H9 (cell line): ENCODE data around the gene MID1. TPM values are rescaled to one million over a fixed set of nuclear protein-coding genes. Genes with fewer than 3 reads are reported as not detected.

Source experiments
- DNase-seq: peaks from one replicate; pipeline ENCODE4 v3.0.0-alpha.2; 2017
- H2AFZ ChIP-seq: one replicate; pipeline ENCODE4 v1.6.1; 2013; ENCODE audit warnings: mild to moderate bottlenecking, low read length, control low read depth, moderate library complexity
- H2AK5ac ChIP-seq: 2 replicates; pipeline ENCODE4 v1.6.1; 2013; ENCODE audit warnings: low read length, control low read depth, mixed read lengths; ENCODE audit not compliant: insufficient read length
- H2BK120ac ChIP-seq: one replicate; pipeline ENCODE4 v1.6.1; 2013; ENCODE audit warnings: low read depth, mild to moderate bottlenecking, low read length, control low read depth, inconsistent platforms; ENCODE audit not compliant: poor library complexity, severe bottlenecking
- H2BK12ac ChIP-seq: 2 replicates; pipeline ENCODE4 v1.6.1; 2013; ENCODE audit warnings: low read length, control low read depth, mixed read lengths, low read depth; ENCODE audit not compliant: insufficient read length
- H2BK15ac ChIP-seq: 2 replicates; pipeline ENCODE4 v1.6.1; 2013; ENCODE audit warnings: low read depth, low read length, control low read depth
- H2BK20ac ChIP-seq: one replicate; pipeline ENCODE4 v1.6.1; 2013; ENCODE audit warnings: low read depth, mild to moderate bottlenecking, low read length, control low read depth, inconsistent platforms; ENCODE audit not compliant: poor library complexity, severe bottlenecking
- H2BK5ac ChIP-seq: 2 replicates; pipeline ENCODE4 v1.6.1; 2013; ENCODE audit warnings: low read length, control low read depth, mixed read lengths; ENCODE audit not compliant: insufficient read length
- H3K14ac ChIP-seq: 2 replicates; pipeline ENCODE4 v1.6.1; 2013; ENCODE audit warnings: low read length, control low read depth; ENCODE audit not compliant: insufficient read depth
- H3K18ac ChIP-seq: 2 replicates; pipeline ENCODE4 v1.6.1; 2013; ENCODE audit warnings: low read depth, mild to moderate bottlenecking, mixed read lengths, low read length, control low read depth; ENCODE audit not compliant: insufficient read length
- H3K23ac ChIP-seq: 2 replicates; pipeline ENCODE4 v1.6.1; 2013; ENCODE audit warnings: low read length, control low read depth, mixed read lengths, low read depth; ENCODE audit not compliant: insufficient read length
- H3K23me2 ChIP-seq: 2 replicates; pipeline ENCODE4 v1.6.1; 2013; ENCODE audit warnings: low read depth, mild to moderate bottlenecking, mixed read lengths, low read length, control low read depth; ENCODE audit not compliant: insufficient read length, poor library complexity, severe bottlenecking
- H3K27ac ChIP-seq: 2 replicates; pipeline ENCODE4 v1.5.1; 2013; ENCODE audit warnings: low read length, control low read depth, mixed read lengths, low read depth; ENCODE audit not compliant: insufficient read length
- H3K27me3 ChIP-seq: 2 replicates; pipeline ENCODE4 v1.6.1; 2013; ENCODE audit warnings: low read length, control low read depth, inconsistent platforms; ENCODE audit not compliant: insufficient read depth
- H3K4ac ChIP-seq: 2 replicates; pipeline ENCODE4 v1.6.1; 2013; ENCODE audit warnings: low read depth, mild to moderate bottlenecking, control low read depth, inconsistent platforms, low read length, moderate library complexity
- H3K4me1 ChIP-seq: 2 replicates; pipeline ENCODE4 v1.6.1; 2013; ENCODE audit warnings: low read length, control low read depth, inconsistent platforms; ENCODE audit not compliant: insufficient read depth
- H3K4me2 ChIP-seq: 2 replicates; pipeline ENCODE4 v1.6.1; 2013; ENCODE audit warnings: low read length, control low read depth, mixed read lengths; ENCODE audit not compliant: insufficient read length, insufficient read depth
- H3K56ac ChIP-seq: 2 replicates; pipeline ENCODE4 v1.6.1; 2013; ENCODE audit warnings: low read depth, mild to moderate bottlenecking, mixed read lengths, low read length, control low read depth; ENCODE audit not compliant: insufficient read length
- H3K79me1 ChIP-seq: 2 replicates; pipeline ENCODE4 v1.6.1; 2013; ENCODE audit warnings: low read depth, mild to moderate bottlenecking, moderate library complexity, low read length, control low read depth, inconsistent platforms; ENCODE audit not compliant: insufficient read depth, poor library complexity, severe bottlenecking
- H3K79me2 ChIP-seq: 2 replicates; pipeline ENCODE4 v1.6.1; 2013; ENCODE audit warnings: low read length, control low read depth, inconsistent platforms; ENCODE audit not compliant: insufficient read depth
- H3K9ac ChIP-seq: 2 replicates; pipeline ENCODE4 v1.6.1; 2013; ENCODE audit warnings: low read length, control low read depth, mixed read lengths; ENCODE audit not compliant: insufficient read length; ENCODE audit errors: extremely low read depth
- H3K9me3 ChIP-seq: one replicate; pipeline ENCODE4 v1.6.1; 2013; ENCODE audit warnings: low read depth, low read length, inconsistent platforms; ENCODE audit not compliant: control insufficient read depth
- H3T11ph ChIP-seq: one replicate; pipeline ENCODE4 v1.6.1; 2013; ENCODE audit warnings: mild to moderate bottlenecking, low read length, control low read depth, inconsistent platforms
- H4K20me1 ChIP-seq: one replicate; pipeline ENCODE4 v1.6.1; 2013; ENCODE audit not compliant: control insufficient read depth, insufficient read length, insufficient read depth
- H4K5ac ChIP-seq: 2 replicates; pipeline ENCODE4 v1.6.1; 2013; ENCODE audit warnings: low read depth, mild to moderate bottlenecking, mixed read lengths, low read length, control low read depth; ENCODE audit not compliant: insufficient read length
- H4K8ac ChIP-seq: replicated peaks from 2 replicates; pipeline ENCODE4 v1.6.1; 2013; ENCODE audit warnings: low read length, control low read depth, mixed read lengths, low read depth; ENCODE audit not compliant: insufficient read length
- H4K91ac ChIP-seq: 2 replicates; pipeline ENCODE4 v1.6.1; 2013; ENCODE audit warnings: low read depth, mild to moderate bottlenecking, moderate library complexity, mixed read lengths, low read length, control low read depth; ENCODE audit not compliant: insufficient read length
- H3K27ac Mint-ChIP-seq, 3 experiments: 2 replicates in 2 of 3; 3 replicates in 1 of 3; pipeline ENCODE4 v1.8.0; 2020 to 2021; ENCODE audit warnings: mixed read lengths in 3 of 3, mild to moderate bottlenecking in 1 of 3, moderate library complexity in 1 of 3
- H3K27me3 Mint-ChIP-seq: 2 replicates; pipeline ENCODE4 v1.8.0; 2021; ENCODE audit warnings: low read depth, mild to moderate bottlenecking, moderate library complexity, mixed read lengths
- H3K36me3 Mint-ChIP-seq, 3 experiments: 2 replicates in 2 of 3; 3 replicates in 1 of 3; pipeline ENCODE4 v1.8.0; 2020 to 2021; ENCODE audit warnings: low read depth in 3 of 3, mixed read lengths in 3 of 3; ENCODE audit not compliant: insufficient read depth in 1 of 3
- H3K4me1 Mint-ChIP-seq, 2 experiments: 2 replicates each; pipeline ENCODE4 v1.8.0; 2020; ENCODE audit warnings: mixed read lengths in 2 of 2
- H3K4me3 Mint-ChIP-seq, 2 experiments: 2 replicates in 1 of 2; 3 replicates in 1 of 2; pipeline ENCODE4 v1.8.0; 2020 to 2021; ENCODE audit warnings: mild to moderate bottlenecking in 2 of 2, mixed read lengths in 2 of 2, moderate library complexity in 1 of 2
- H3K9me3 Mint-ChIP-seq, 2 experiments: 2 replicates in 1 of 2; 3 replicates in 1 of 2; pipeline ENCODE4 v1.8.0; 2020; ENCODE audit warnings: mild to moderate bottlenecking in 2 of 2, mixed read lengths in 2 of 2, moderate library complexity in 1 of 2
- WGBS: extraction: QIAGEN DNeasy Blood & Tissue Kit; methylation state at CpG from one replicate; pipeline ENCODE4 v1.1.7; 2013; ENCODE audit warnings: missing lambda C conversion rate, low lambda C conversion rate, mixed read lengths; ENCODE audit not compliant: insufficient read length; ENCODE audit errors: extremely low coverage; 5-methylcytosine and 5-hydroxymethylcytosine counted together
- total RNA-seq: library from RNA; stranded (reverse); gene quantifications from 2 replicates; pipeline ENCODE4 v1.2.1, GENCODE V29; 2021
- TF ChIP-seq, protein P1 (sequence below): fragments of 200-600 bp; sonication (generic); conservative IDR thresholded peaks from 3 replicates; pipeline ENCODE4 v1.8.0; 2021; ENCODE audit warnings: antibody characterized with exemption, mild to moderate bottlenecking

The MID1 gene
- total RNA-seq, 1 experiment from 2014 or later, result 32.9 TPM

DNA sequence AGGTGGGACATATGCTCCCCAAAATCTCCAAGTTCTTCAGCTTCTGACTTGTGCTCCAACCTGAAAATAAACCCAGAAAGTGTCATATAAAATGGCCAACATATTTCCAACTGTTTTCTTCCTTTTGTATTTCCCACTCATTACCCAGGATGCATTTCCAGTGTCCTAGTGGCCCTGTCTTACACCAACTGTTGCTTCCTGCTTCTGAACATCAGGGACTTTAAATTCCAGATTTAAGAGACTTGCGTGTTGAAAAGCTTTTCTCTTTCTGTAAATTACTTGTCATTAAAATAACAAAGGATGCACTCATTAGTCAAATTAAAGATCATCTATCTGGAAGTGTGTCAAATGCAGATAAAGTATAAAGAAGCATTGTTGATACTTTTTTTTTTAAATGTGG is 19.9 kb downstream of the MID1 start:
- H3K27me3 ChIP-seq, result no peaks in the 10 kb centered on the region
- H2BK15ac ChIP-seq, result no peak overlapping the region
- peaks cover 40 to 47% of the 10 kb centered on the region in 2 experiments for H3K4me1 Mint-ChIP-seq
- H3K27me3 Mint-ChIP-seq, result no peaks in the 10 kb centered on the region
- no peak overlapping the region for H3K14ac ChIP-seq
- no peak overlapping the region for H3K56ac ChIP-seq
- H3K23me2 ChIP-seq, result no peaks in the 10 kb centered on the region
- peaks cover 0 to 13% (median 3%) of the 10 kb centered on the region in 3 experiments; a peak in 5 of 7 replicates for H3K36me3 Mint-ChIP-seq
- no peak for DNase-seq
- no peak overlapping the region for H3T11ph ChIP-seq
- no peak overlapping the region for H4K8ac ChIP-seq
- no peaks in the 10 kb centered on the region for H3K9me3 ChIP-seq
- no peak overlapping the region for H4K91ac ChIP-seq
- H3K9me3 Mint-ChIP-seq, result peaks cover 21 to 23% of the 10 kb centered on the region in 2 experiments
- H3K27ac Mint-ChIP-seq, result peak overlapping the region in 1 of 3 experiments; percentile 53; a peak in 2 of 7 replicates
- no peak overlapping the region for H2BK5ac ChIP-seq
- H3K79me1 ChIP-seq, result no peaks in the 10 kb centered on the region
- H3K27ac ChIP-seq, result no peak overlapping the region
- H2AFZ ChIP-seq, result no peak overlapping the region
- H3K23ac ChIP-seq, result no peak overlapping the region
- H3K4me3 Mint-ChIP-seq, result no peak overlapping the region
- no peak overlapping the region for H4K5ac ChIP-seq
- H3K4me2 ChIP-seq, result no peak overlapping the region
- H2AK5ac ChIP-seq, result no peak overlapping the region
- H3K79me2 ChIP-seq, result peaks cover 17% of the 10 kb centered on the region; the same call in 1 of the 2 replicates
- TF ChIP-seq, protein P1, sequence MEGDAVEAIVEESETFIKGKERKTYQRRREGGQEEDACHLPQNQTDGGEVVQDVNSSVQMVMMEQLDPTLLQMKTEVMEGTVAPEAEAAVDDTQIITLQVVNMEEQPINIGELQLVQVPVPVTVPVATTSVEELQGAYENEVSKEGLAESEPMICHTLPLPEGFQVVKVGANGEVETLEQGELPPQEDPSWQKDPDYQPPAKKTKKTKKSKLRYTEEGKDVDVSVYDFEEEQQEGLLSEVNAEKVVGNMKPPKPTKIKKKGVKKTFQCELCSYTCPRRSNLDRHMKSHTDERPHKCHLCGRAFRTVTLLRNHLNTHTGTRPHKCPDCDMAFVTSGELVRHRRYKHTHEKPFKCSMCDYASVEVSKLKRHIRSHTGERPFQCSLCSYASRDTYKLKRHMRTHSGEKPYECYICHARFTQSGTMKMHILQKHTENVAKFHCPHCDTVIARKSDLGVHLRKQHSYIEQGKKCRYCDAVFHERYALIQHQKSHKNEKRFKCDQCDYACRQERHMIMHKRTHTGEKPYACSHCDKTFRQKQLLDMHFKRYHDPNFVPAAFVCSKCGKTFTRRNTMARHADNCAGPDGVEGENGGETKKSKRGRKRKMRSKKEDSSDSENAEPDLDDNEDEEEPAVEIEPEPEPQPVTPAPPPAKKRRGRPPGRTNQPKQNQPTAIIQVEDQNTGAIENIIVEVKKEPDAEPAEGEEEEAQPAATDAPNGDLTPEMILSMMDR, result no peak
- no peaks in the 10 kb centered on the region for H4K20me1 ChIP-seq
- H3K4me1 ChIP-seq, result peaks cover 8% of the 10 kb centered on the region
- H3K18ac ChIP-seq, result no peak overlapping the region
- no peak overlapping the region for H2BK12ac ChIP-seq
- H3K4ac ChIP-seq, result no peak overlapping the region
- H2BK20ac ChIP-seq, result no peak overlapping the region
- no CpG with 5 or more reads among the region's 1 CpG for WGBS
- H3K9ac ChIP-seq, result no peak overlapping the region
- H2BK120ac ChIP-seq, result no peak overlapping the region
